ENCODE data around the gene COBL.

Gene COBL

GRCh38 chr7:51080622-51081269 is 235.9 kb downstream of the COBL start:
- TF ChIP-seq, protein P1, sequence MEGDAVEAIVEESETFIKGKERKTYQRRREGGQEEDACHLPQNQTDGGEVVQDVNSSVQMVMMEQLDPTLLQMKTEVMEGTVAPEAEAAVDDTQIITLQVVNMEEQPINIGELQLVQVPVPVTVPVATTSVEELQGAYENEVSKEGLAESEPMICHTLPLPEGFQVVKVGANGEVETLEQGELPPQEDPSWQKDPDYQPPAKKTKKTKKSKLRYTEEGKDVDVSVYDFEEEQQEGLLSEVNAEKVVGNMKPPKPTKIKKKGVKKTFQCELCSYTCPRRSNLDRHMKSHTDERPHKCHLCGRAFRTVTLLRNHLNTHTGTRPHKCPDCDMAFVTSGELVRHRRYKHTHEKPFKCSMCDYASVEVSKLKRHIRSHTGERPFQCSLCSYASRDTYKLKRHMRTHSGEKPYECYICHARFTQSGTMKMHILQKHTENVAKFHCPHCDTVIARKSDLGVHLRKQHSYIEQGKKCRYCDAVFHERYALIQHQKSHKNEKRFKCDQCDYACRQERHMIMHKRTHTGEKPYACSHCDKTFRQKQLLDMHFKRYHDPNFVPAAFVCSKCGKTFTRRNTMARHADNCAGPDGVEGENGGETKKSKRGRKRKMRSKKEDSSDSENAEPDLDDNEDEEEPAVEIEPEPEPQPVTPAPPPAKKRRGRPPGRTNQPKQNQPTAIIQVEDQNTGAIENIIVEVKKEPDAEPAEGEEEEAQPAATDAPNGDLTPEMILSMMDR (IDR thresholded peaks at IDR 0.05; ENCODE audit: control insufficient read depth, insufficient read depth, low read depth, low read length, missing control alignments): no peak
- no peak for DNase-seq (ENCODE audit: low read depth)
- no peak overlapping the region for H3K4me3 ChIP-seq (ENCODE audit: control insufficient read depth, low read depth, low read length)

- DNase-seq (ENCODE audit: low read depth): no peak
- TF ChIP-seq, protein P1 (IDR thresholded peaks at IDR 0.05; ENCODE audit: control insufficient read depth, insufficient read depth, low read depth, low read length, missing control alignments): no peak
- no peak overlapping the region for H3K4me3 ChIP-seq (ENCODE audit: control insufficient read depth, low read depth, low read length)
Observed at GRCh38 chr7:51080216-51080615, 236.4 kb downstream of the COBL start.

DNA sequence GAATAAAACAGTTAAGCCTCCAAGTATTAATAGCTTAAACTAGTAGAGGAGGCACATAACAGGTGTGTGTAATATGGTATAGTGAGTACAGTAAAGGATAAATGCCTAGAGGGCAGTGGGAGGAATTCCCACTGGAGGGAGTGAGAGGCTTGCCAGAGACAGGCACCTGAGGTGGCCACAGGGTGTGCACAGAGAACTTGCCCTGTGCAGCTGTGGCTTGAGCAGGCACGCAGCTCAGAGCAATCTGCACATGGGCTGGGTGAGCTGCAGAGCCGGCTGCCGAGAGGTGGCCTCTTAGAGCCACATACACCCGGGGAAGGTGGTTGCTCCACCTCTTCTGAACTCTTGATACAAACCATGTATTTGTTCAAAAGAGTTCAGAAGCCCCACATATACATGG is 237.1 kb downstream of the COBL start:
- DNase-seq (ENCODE audit: low read depth): no peak
- TF ChIP-seq, protein P1 (IDR thresholded peaks at IDR 0.05; ENCODE audit: control insufficient read depth, insufficient read depth, low read depth, low read length, missing control alignments): no peak
- H3K4me3 ChIP-seq (ENCODE audit: control insufficient read depth, low read depth, low read length): no peak overlapping the region

GRCh38 chr7:51078653-51079052 is 238.0 kb downstream of the COBL start:
- TF ChIP-seq, protein P1 (IDR thresholded peaks at IDR 0.05; ENCODE audit: control insufficient read depth, insufficient read depth, low read depth, low read length, missing control alignments): no peak
- no peak overlapping the region for H3K4me3 ChIP-seq (ENCODE audit: control insufficient read depth, low read depth, low read length)
- no peak for DNase-seq (ENCODE audit: low read depth)

GRCh38 chr7:51077987-51078370 is 238.6 kb downstream of the COBL start:
- no peak overlapping the region for H3K4me3 ChIP-seq (ENCODE audit: control insufficient read depth, low read depth, low read length)
- no peak for DNase-seq (ENCODE audit: low read depth)
- TF ChIP-seq, protein P1 (IDR thresholded peaks at IDR 0.05; ENCODE audit: control insufficient read depth, insufficient read depth, low read depth, low read length, missing control alignments): no peak

- TF ChIP-seq, protein P1 (IDR thresholded peaks at IDR 0.05; ENCODE audit: control insufficient read depth, insufficient read depth, low read depth, low read length, missing control alignments): no peak
- no peak overlapping the region for H3K4me3 ChIP-seq (ENCODE audit: control insufficient read depth, low read depth, low read length)
- no peak for DNase-seq (ENCODE audit: low read depth)
Observed at GRCh38 chr7:51077316-51077986, 239.2 kb downstream of the COBL start.
